Right renal pelvis (tissue), 4 donors: ENCODE measurements around the gene RMRP. TPM values are rescaled to one million over a fixed set of nuclear protein-coding genes. Genes with fewer than 3 reads are reported as not detected.
A peak's percentile ranks its signal among the peaks of the same experiment; 100 is the strongest.
"Not testable (repeated sequence)": the region's sequence is repeated elsewhere in the genome, so short reads cannot be mapped to it uniquely, and the experiment has no call there.

Experiments used
- DNase-seq, 4 donors: peaks; one replicate each; pipeline ENCODE4 v3.0.0-alpha.2; 2013; ENCODE audit warnings: low read depth in 4 of 4, low spot score in 3 of 4, missing footprints in 1 of 4
- polyA plus RNA-seq, 4 donors: library from polyadenylated mRNA; unstranded; fragments of 120-200 nt; gene quantifications; one replicate each; pipeline ENCODE4 v1.2.1, GENCODE V29; 2013; ENCODE audit not compliant: insufficient read length in 4 of 4

RMRP gene
- polyA plus RNA-seq, 4 donors, result not detected

DNA sequence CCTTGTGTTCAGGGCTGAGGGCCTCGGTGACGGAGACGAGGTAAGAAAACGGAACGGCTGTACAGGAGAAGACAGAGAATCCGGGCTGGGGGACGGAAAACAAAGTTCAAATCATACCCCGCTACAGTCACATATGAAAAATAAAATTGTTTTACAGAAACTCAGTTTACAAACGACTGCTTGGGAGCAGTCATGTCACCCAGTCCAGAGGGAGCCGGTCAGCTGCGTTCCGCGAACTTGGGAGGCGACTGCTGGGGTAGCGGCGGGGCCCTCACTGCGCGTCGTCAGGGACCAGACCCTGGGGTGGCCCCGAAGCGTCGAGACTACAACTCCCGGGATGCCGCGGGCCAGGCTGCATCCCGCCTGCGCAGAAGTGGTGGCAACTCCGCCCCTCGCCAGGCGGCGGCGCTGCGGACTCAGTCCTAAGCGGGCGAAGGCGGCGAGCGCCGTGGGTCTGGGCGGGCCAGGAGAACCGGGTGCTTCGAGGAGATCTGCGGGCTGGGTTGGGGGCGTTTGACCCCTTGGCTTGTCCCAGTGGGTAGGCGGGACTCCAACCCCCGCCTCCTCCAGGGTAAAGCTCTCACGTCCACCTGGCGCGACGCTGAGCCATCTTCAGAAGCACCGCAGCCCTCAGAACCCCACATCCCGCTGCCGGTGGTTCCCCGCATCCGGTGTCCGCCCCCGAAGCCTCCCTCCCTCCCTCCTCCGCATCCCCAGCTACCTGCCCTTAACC lies 11.1 kb downstream of the RMRP start:
- DNase-seq, result peak; percentile 86 to 90 (median 88)

DNA sequence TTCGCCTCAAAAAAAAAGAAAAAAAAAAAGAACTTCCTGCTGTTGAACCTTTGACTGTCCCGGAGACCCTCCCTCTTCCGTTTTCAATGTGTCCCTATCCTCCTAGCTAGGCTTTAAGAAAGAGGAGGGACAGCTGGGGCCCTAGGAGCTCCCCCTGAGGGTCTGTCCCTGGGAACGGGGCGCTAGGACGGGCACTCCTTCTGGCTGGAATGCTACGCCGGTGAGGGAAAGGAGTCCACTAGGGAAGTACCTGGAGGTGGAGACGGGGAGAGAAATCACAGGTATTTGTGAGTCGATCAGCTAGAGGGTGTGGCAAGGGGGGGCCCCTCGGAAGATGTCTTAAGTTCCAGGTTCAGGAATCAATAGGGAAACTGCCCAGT lies 11.7 kb downstream of the RMRP start:
- DNase-seq, result peak in 1 of 4 donors; percentile 39

DNA sequence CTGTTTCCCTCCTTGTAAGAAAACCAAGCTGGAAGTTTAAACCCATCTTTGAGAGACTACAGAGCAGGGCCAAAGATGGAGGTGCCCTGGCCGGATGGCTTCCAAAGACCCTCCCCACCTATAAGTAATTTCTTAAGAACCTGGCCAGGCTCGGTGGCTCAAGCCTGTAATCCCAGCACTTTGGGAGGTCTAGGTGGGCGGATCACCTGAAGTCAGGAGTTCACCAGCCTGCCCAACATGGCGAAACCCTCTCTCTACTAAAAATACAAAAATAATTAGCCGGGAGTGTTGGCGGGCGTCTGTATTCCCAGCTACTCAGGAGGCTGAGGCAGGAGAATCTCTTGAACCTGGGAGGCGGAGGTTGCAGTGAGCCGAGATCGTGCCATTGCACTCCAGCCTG lies 12.1 kb downstream of the RMRP start:
- DNase-seq, result not testable (repeated sequence)

DNA sequence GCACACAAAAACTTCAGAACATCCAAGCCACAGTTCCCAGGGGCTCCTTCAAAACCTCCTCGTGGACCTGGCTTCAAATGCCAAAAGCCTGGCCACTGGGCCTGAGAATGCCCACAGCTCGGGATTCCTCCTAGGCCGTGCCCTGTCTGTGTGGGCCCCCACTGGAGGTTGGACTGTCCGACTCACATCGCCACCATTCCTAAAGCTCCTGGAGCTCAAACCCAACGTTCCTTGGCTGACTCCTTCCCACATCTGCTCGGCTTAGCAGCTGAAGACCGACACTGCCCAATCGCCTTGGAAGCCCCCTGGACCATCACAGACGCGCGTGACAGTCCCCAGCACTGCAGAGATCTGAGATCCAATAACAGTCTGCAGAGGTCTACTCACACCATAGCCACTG lies 14.8 kb downstream of the RMRP start:
- DNase-seq, result no peak

DNA sequence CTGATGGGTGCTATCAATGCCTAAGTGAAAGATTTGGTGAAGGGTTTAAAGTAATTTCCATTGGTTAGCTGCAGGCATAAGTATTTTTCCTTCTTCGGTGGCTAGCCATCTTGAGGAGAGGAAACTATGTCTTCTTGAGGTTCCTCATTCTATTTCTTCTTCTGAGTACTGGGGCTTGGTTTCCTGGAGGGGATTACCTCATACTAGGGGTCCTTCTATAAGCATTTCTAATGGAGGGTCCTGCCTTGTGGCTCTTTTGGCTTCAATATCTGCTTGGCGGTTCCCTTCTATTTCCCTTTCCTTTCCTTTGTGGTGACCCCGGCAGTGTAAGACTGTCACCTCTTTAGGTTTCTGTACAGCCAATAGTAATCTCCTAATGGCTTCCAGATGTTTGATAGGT lies 16.3 kb downstream of the RMRP start:
- not testable (repeated sequence) for DNase-seq

DNA sequence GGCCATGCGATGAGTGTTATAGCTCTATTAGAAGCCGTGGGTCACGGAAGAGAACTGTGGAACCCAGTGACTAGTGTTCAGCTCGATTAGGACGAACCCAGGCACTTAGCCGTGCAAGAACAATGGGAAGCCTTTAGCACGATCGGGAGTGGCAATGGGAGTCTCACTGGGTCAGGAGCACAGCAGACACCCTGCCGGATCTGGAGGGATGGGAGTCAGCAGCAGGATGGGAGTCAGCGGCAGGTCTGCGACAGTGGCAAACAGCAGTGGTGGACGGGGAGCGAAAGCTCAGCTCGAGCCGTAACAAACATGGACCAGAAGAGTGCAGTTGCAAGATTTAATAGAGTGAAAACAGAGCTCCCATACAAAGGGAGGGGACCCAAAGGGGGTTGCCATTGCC lies 17.4 kb downstream of the RMRP start:
- not testable (repeated sequence) for DNase-seq

DNA sequence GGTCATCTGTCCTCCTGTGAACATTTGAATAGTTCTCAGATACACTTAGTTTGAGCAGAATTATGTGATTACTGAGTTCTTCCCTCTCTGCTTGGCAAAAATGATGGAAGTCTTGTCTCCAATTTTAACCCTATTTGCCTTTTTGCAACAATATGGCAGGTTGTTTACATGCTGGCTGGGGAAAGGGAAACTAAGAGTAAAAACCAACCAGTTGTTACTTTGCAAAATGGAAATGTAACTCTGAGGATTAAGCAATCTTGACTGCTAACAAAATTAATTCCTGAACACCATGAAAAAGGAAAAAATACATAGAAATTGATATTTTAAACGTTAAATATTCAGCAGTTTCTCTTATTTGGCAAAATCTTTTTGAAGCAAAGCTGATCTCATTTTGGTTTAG lies 18.2 kb downstream of the RMRP start:
- no peak for DNase-seq

DNA sequence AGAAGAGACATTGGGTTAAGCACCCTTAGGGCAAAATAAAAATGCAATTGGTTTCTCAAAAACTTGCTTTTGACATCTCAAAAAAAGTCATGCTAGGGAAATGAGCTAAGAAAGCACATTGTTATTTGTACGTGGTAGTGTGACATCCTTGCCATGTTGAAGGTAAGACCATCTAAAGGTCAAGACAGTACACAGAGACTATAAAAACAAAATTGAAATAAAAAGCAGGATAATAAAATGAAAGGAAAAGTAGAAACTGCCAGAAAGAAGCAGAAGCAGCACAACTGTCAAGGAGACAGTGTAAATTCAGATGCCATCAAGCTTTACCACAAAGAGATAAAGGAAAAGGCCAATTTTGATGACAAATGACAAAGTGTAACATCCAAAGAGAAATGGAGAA lies 18.6 kb downstream of the RMRP start:
- not testable (repeated sequence) for DNase-seq

DNA sequence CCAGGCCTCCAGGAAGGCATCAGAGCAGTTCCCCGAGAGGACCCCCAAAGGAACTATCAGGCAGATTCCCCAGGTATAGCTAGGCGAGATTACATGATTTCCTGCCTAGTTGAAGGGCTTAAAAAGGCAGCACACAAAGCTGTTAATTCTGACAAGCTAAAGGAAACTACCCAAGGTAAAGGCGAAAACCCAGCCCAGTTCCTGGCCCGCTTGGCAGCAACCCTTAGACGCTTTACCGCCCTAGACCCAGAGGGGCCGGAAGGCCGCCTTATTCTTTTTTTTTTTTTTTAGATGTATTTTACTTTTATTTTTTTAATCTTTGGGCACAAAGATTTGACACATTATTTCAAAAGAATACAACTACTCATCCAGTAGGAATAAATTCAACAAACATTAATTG lies 19.1 kb downstream of the RMRP start:
- DNase-seq, result not testable (repeated sequence)

DNA sequence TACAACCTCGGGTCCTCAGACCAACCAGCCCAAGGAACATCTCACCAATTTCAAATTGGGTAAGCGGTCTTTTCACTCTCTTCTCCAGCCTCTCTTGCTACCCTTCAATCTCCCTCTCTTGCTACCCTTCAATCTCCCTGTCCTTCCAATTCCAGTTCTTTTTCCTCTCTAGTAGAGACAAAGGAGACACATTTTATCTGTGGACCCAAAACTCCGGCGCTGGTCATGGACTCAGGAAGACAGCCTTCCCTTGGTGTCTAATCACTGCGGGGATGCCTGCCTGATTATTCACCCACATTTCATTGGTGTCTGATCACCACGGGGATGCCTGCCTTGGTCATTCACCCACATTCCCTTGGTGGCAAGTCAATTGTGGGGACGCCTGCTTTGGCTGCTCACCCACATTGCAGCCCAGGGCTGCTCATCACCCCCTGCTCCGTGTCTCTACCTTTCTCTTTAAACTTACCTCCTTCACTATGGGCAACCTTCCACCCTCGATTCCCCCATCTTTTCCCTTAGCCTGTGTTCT lies 20.3 kb downstream of the RMRP start:
- not testable (repeated sequence) for DNase-seq

DNA sequence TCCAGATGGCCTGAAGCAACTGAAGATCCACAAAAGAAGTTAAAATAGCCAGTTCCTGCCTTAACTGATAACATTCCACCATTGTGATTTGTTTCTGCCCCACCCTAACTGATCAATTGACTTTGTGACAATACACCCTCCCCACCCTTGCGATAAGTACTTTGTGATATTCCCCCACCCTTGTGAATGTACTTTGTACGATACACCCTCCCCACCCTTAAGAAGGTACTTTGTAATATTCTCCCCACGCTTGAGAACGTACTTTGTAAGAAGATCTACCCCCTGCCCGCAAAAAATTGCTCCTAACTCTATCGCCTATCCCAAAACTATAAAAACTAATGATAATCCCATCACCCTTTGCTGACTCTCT lies 21.0 kb downstream of the RMRP start:
- not testable (repeated sequence) for DNase-seq

DNA sequence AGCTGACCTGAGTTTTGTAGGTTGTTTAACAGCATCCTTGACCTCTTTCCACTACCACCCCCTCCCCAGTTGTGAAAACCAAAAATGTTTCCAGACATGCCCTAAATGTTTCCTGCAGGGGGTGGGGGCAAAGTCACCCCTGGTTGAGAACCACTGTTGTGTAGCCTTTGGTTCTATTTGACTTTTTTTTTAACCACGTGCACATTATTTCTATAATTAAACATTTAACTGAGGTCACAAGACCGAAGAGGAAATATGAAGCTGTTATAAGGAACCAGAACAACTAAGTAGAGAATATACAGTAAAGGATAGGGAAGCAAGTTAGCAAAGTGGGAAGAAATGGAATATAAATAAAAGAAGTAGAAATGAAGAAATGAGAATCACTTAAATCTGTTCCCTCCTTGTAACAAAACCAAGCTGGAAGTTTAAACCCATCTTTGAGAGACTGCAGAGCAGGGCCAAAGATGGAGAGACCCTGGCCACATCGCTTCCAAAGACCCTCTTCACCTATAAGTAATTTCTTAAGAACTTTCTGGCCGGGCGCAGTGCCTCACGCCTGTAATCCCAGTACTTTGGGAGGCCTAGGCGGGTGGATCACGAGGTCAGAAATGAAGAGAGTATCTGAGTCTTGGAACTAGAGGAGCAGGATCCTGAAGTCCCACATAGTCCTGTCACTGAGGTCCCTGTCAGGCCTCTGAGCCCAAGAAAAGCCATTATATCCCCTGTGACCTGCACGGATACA lies 21.5 kb downstream of the RMRP start:
- no peak for DNase-seq

DNA sequence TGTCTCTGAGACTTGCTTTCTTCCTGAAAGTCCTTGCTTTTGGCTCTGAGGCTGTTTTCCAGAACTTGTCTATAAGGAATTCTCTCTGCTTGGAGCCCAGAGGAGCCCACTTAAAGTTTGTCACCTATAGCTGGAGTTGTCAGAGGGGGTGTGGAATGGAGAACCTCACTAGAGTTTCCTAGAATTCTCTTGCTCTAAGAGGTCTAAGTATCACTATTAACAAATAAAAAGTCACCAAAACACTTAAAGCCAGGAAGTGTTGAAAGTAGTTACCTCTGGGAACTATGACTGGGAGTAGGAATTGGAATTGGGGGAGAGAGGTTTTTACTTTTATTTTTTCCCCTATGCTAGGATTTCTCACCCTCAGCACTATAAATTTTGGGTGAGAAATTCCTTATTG lies 22.1 kb downstream of the RMRP start:
- DNase-seq, result no peak

DNA sequence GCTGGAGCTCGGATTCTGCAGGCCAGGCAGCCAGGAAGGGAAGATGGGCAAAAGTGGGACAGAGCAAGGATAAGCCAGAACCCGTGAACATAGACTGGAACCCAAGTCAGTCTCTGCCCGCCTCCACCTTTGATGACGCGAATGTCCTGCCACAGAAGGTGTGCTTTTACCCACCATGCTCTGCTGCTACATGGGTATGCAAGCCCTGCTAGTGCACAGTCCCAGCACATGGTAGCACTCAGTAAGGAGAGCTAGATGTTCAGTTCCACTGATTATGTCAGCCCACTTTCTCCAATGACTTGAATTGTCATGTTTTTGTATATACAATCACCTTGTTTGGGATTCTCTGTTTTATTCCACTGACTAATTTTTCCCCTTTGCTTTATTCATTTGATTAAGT lies 28.2 kb downstream of the RMRP start:
- no peak for DNase-seq

DNA sequence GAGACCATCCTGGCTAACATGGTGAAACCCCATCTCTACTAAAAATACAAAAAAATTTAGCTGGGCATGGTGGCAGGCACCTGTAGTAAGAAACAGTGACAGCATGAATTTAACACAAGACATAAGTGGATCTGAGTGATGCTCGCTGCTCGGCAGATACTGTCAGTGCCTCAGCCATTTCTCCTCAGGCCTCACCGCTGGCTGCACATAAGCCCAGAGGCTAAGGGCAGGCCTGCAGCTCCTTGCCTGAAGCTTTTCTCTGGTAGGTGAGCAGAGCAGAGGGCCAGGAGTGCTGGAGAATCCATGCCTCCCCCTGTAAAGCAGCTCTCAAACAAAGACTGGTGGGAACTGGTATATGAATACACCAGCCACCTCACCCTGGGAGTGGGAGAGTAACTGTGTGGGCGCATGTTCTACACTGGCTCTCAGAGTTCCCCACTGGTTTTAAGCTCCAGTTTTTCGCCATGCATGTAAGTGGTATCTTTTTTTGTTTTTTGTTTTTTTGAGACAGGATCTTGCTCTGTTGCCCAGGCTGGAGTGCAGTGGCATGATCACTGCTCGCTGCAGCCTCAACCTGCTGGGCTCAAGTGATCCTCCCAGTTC lies 29.3 kb downstream of the RMRP start:
- no peak for DNase-seq

DNA sequence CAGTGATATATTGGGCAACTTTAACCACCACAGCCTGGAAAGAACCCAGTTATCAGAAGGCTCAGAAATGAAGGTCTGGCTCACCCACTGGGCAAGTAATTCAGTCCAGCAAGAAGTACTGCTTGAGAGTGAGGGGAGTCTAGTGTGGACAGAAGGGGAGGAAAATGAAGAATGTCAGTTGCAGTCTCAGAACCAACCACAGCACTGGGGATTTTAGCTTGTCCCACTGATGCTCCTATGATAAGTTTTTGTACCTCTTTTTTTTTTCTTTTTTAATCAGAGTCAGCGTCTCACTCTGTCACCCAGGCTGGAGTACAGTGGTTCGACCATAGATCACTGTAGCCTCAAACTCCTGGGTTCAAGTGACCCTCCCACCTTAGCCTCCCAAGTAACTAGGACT lies 30.2 kb downstream of the RMRP start:
- DNase-seq, result no peak

DNA sequence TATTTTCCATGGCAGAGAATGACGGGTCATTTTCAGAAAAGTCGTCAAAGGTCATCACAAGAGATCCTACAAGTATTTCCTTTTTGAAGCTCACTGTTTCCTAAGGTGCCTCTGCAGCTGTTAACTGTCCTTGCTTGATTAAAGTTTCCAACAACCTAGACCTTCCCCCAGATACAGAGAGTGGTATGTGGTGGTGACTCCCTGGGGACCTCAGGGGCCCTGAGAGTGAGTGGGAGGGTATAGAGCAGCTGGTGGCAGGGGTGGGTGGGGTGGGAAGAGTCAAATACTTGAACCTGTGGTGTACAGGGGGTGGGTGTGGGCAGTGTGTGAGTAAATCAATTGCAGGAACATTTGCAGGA lies 38.0 kb downstream of the RMRP start:
- no peak for DNase-seq

DNA sequence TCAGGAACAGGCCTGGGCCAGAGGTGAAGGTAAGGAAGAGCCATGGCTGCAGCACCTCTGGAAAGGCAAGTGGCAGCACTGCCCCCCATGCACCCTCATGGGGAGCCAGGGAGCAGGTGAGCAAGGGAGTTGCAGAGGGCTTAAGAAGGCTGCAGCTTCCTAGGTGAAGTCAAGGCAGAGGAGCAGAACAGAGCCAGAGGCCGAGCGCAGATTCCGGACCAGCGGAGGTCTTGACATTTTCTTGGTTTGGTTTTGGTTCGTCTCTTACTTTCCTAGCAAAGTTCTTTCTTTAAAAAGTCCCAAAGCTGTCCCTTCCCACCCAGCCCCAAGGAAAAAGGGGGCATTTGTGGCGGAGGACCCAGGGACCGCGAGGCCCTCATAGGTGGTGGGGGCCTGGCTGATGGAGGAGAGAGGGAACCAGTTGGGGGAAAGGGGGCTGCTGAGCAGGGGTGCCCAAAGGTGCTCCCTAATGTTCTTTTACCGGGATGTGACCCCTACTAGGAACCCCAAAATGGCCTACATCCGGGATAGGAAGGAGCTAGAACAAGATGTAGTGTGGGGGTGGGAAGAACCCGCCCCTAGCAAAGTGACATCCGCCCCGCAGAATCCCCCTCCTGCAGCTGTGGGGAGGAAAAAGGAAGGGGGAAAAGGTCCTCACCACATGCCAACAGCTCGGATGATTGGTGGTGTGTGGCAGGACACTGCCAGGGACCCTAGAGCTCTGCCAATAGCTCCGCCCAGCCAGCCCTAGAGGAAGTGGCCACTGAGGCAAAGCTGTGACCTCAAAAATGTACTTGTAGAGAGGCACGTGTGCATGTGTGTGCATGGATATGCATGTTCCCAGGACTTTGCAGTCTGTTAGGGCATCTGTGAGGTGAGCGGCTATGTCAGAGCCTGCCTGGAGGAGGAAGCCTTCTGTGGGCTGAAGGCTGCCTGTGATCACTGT lies 38.7 kb downstream of the RMRP start:
- DNase-seq, result no peak

DNA sequence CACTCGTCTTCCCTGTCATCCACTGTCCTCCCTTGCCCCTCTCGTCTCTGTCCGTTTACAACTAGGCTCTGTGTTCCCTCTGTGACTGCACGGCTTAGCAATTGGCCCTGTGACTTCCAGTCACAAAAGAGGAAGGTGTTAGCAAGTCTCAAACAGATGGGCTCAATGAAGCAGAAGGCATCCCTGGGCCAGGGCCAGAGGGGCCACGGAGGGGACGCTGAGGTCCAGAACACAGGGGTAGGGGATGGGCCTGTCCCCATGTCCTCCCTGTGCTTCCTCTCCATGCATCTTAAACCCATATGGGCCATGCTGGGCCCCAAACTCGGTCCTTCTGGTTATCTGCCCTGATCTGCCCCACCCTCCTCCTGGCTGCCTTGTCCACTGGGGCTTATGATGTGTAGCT lies 39.5 kb downstream of the RMRP start, which contains the start of gene CD72:
Gene CD72 (minus strand): TSS at position 89 of the 403 bp plus-strand sequence. CDS start 110 bp downstream, outside the sequence.
- no peak for DNase-seq

DNA sequence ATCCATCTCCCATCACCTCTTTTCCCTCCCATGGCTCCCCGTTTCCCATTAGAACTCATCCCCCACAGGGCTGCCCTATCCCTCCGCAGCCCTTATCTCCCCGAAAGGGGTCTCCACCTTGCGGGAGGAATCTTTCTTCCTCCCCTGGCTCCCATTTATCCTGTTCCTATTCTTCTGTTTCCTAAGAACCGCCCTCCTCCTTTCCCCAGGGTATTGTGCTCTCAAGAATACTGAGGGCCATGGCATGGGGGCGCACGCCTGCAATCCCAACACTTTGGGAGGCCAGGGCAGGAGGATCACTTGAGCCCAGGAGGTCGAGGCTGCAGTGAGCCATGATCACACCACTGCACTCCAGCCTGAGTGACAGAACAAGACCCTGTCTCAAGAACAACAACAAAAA lies 40.3 kb downstream of the RMRP start:
- DNase-seq, result no peak
